Measurements from ENCODE around the gene IQCK.

DNA sequence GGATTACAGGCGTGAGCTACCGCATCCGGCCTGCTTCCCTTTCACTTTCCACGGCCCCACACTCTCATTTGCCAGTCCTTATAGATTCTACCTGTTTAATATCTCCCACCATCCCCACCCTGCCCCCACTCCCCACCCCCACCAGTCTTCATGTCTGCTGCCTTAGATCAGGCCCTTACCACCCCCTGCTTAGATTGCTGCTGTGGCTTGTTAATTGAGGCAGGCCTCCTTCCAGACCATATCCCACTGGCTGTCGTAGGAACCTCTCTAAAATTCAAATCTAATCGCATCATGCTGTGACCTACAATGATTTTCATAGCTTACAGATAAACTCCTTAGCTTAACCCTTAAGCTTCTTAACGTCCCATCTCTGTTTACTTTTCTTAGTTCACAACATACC, 4.9 kb downstream of the IQCK start:
- no peak for TF ChIP-seq PKNOX1 (IDR thresholded peaks at IDR 0.05)
- TF ChIP-seq FOXA1 (IDR thresholded peaks at IDR 0.05), result no peak
- no peak for TF ChIP-seq SUZ12 (IDR thresholded peaks at IDR 0.05)
- TF ChIP-seq BHLHE40 (IDR thresholded peaks at IDR 0.05; ENCODE audit: borderline replicate concordance), result no peak
- TF ChIP-seq LEF1 (IDR thresholded peaks at IDR 0.05; ENCODE audit: borderline replicate concordance), result no peak
- TF ChIP-seq ZNF384 (IDR thresholded peaks at IDR 0.05), result no peak
- TF ChIP-seq FOXM1 (IDR thresholded peaks at IDR 0.05; ENCODE audit: borderline replicate concordance), result no peak
- no peak for TF ChIP-seq L3MBTL2 (conservative IDR thresholded peaks at IDR 0.05)
- no peak for TF ChIP-seq ELF4 (IDR thresholded peaks at IDR 0.05)
- no peak for TF ChIP-seq SP1 (IDR thresholded peaks at IDR 0.05)
- no peak for TF ChIP-seq ARNT (IDR thresholded peaks at IDR 0.05)
- TF ChIP-seq FOXK2 (IDR thresholded peaks at IDR 0.05), result no peak
- TF ChIP-seq NFRKB (IDR thresholded peaks at IDR 0.05), result no peak
- TF ChIP-seq HDGF (IDR thresholded peaks at IDR 0.05; ENCODE audit: borderline replicate concordance), result no peak
